ENCODE results near the gene GUCY2D.
"Not testable (repeated sequence)": the region's sequence is repeated elsewhere in the genome, so short reads cannot be mapped to it uniquely, and the experiment has no call there.

Gene GUCY2D

DNA sequence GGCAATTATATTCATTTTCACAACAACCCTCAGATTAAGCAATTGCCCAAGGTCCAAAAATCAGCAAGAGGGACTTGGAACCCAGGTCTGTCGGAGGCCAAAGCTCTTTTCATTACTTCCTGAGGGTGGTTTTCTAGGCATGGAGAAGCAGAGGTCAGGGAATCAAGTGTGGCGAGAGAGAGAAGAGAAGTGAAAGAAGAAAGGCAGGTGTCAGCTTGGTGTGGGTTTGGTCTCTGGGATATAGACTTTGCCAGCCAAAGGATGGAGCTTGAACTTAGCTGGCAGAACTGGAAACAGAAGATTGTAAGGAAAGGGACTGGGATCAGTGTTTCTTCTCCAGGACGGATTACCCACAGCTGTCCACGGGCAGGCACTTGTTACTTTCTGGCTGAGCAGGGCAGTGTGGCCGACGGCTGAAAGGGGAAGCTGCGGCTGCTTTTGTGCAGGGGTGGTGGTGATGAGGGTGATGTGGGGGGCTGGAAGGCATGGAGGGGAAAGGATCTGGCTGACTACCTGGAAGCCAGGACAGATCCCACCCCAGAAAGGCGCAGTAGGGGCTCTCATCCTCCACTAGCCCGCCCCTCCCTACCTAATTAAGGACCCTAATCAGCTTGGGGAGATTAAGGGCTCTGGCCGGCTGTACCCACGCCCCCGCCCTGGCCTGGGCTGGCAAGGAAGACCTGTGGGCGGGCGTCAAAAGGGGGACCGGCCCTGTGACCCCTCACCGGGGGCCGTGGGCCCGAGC is at the start of gene GUCY2D:
TSS of gene GUCY2D (plus strand) at position 640 of the 745 bp plus-strand sequence. CDS start 433 bp downstream, outside the sequence.
- no peak for DNase-seq (ENCODE audit: low read depth in 2 of 2)

DNA sequence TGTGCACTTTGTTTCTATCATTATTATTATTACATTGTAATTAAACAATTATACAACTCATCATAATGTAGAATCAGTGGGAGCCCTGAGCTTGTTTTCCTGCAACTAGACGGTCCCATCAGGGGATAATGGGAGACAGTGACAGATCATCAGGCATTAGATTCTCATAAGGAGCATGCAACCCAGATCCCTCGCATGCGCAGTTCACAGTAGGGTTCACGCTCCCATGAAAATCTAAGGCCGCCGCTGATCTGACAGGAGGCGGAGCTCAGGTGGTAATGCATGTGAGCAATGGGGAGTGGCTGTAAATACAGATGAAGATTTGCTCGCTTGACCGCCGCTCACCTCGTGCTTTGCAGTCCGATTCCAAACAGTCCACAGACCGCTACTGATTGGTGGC is 49.1 kb upstream of the GUCY2D start:
- not testable (repeated sequence) for DNase-seq (ENCODE audit: low read depth in 2 of 2)

DNA sequence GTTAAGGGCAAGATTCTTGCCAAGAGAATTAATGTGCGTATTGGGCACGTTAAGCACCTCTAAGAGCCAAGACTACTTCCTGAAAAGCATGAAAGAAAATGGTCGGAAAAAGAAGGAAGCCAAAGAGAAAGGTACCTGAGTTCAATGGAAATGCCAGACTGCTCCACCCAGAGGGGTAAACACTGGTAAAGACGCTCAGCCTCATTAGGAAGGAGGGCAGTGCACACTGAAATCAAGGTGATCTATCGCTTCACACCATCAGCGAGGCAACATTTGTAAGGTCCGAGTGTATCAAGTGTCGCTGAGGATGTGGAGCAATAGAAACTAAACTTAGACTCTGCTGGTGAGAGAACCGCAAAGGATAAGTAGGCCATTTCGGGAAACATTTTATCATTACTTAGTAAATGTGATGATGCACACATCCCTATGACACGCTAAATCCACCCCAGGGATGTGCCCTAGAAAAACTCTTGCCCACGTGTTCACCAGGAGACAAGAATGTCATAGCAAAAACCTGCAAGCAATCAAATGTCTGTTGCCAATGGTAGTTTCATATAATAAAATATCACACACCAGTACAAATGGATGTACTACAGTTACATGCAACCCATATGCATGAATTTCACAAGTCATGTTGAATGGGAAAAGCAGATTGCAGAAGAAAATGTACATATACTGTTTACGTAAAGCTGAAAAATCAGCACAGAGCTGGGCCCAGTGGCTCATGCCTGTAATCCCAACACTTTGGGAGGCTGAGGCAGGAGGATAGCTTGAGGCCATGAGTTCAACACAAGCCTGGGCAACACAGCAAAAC is 46.8 kb upstream of the GUCY2D start:
- DNase-seq (ENCODE audit: low read depth in 2 of 2): no peak

DNA sequence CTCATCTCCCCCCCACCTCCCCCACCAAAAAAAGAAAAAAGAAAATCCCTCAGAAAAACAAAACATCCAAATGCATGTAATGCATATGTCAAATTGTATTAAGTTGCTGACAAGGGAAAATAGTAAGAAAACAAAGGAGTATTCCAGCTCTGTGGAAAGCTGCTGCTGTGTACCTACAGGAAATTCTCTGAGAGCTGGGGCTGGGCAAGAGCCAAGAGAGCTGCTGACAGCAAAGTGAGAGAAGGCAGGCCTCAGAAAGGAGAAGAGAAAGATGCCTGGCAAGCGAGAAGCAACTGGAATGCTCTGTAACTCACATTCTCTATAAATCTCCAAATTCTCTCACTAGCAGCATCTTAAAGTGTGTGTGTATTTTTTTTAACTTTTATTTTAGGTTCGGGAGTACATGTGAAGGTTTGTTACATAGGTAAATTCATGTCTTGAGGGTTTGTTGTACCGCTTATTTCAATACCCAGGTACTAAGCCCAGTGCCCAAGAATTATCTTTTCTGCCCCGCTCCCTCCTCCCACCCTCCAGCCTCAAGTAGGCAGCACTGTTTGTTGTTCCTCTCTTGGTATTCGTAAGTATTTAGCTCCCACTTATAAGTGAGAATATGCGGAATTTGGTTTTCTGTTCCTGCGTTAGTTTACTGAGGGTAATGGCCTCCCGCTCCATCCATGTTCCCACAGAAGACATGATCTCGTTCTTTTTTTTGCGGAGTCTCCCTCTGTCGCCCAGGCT is 46.0 kb upstream of the GUCY2D start:
- DNase-seq (ENCODE audit: low read depth in 2 of 2): no peak

DNA sequence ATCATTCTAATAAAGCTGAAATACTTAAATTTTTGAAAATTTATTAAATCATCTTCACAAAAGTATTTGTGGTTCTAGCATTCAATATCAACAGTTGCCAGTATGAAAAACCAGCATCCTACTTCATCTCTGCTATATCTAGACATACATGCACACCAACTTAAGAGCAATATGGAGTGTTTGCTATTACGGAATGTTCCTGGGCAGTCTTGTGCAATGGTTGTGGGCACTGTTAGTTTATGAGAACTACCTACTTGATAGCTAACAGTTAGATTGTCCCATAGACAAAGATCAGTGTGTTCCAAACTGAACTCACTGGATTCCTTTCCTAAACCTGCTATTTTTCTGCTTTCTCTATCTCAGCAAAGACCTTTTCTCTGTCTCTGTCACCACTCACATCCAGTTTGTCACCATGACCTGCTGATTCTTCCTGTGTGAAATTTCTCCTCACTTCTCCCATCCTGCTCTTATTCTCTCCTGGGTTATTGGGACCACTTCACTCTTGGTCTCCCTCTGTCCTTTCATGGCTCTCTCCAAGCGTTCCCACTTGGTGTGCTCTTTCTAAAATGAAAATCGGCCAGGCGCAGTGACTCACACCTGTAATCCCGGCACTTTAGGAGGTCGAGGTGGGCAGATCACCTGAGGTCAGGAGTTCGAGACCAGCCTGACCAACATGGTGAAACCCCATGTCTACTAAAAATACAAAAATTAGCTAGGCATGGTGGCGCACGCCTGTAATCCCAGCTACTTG is 42.7 kb upstream of the GUCY2D start:
- DNase-seq (ENCODE audit: low read depth in 2 of 2): no peak

DNA sequence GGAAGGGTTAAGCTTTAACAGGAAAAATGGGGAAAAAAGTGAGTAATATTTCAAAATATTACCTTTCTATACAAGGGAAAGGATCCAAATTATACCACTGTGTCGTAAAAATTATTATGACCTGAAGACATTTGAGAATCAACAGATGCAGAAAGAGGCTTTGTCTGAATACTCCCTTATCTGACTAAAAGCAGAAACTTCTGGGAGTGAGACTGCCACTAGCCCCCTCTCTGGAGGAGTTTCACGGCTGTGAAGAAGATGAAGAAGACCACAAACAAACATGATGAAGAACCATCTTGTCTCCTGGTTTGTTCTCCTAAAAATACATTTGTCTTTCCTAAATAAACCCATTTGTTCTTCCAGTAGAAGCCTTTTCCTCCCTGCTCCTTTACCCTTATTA is 41.0 kb upstream of the GUCY2D start:
- no peak for DNase-seq (ENCODE audit: low read depth in 2 of 2)

DNA sequence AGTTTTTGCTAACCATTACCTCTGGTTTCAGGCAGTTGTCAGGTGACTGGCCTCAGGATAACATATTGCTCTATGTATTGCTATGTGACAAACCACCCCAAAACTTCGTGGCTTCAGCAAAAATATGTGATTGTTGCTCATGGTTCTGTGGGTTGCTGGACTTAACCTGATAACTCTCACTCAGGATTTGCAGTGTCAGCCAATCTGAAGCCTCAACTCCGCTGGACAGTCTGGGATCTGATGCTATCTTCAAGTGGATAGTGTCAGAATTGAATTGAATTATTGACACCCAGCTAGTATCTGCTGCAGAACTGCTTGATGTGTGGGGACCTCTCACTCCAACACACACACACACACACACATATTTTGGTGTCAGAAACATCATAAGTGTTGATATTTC is 34.7 kb upstream of the GUCY2D start:
- no peak for DNase-seq (ENCODE audit: low read depth in 2 of 2)

DNA sequence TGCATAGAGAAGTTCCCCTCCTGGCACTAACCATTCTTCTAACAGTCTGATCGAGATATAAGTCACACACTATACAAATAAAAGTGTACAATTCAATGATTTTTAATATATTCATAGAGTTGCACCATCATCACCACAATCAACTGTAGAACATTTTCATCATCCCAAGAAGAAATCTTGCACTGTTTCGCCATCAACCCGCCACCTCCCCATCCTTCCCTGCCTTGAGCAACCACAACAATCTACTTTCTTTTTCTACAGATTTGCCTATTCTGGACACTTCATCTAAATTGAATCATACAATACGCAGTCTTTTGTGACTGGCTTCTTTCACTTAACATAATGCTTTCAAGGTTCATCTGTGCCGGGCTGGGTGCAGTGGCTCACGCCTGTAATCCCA is 33.0 kb upstream of the GUCY2D start:
- DNase-seq (ENCODE audit: low read depth in 2 of 2): no peak

DNA sequence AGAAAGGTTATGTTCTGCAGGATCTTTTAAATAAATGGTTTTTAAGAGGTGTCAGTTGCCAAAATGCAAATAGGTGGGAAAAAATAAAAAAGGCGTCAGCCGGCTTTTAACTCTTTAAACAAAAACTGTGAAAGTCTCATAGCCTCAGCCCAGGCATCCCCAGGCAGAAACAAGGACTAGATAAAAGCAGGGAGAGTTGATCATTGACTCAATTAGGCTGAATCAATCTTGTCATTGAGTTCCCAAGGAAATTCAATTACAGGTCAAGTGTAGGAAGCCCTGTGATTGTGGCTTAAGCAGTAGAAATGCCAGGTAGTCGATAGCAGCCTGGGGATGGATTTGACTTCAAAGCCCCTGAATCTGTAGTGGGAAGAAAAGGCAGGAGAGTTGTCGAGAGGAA is 30.8 kb upstream of the GUCY2D start:
- DNase-seq (ENCODE audit: low read depth in 2 of 2): no peak

DNA sequence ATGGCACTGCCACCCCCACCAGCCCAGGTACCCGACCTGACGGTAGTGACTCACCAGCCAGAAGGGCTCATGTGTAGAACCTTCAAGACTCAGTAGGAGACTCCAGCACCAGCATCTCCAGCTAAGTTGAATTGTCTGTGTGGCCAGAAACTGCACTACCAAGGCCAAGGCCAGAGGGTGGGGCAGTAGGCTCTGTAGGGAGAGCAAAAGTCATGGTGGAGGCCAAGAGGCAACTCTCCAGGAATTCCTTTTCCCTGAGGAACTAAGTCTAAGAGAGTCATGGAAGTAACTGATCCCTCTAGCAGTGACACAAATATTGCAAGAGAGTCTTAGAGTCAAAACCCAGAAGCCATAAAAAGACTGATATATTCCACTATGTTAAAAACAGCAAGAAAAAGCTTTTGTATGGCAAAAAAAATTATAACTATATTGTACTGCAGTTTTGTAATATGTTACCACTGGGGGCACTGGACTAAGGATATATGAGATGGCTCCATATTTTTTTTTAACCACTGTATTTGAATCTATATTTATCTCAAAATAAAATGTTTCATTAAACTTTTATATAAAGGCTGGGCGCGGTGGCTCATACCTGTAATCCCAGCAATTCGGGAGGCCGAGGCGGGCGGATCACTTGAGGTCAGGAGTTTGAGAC is 30.2 kb upstream of the GUCY2D start:
- DNase-seq (ENCODE audit: low read depth in 2 of 2): no peak

DNA sequence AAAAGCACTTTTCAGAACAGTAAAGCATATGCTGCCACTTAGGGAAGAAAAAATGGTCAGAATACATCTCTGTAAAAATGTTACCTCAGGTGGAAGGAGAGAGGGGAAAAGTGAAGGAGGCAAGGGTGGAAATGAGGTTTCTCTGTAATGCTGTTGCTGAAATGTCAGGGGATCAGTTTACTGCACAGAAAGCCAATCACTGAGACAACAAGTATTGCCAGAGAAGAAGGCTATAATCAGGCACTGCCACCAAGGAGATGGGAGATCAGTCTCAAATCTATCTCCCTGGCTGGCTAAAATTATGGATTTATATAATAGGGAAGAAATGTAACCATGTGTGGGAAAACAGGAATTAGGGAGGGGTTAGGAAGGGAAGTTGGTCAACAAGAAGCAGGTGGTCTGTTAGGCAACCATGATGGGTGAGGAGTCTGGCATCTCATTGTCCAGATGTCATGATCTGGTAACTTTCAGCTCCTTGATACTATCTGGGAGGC is 27.7 kb upstream of the GUCY2D start:
- DNase-seq (ENCODE audit: low read depth in 2 of 2): no peak

DNA sequence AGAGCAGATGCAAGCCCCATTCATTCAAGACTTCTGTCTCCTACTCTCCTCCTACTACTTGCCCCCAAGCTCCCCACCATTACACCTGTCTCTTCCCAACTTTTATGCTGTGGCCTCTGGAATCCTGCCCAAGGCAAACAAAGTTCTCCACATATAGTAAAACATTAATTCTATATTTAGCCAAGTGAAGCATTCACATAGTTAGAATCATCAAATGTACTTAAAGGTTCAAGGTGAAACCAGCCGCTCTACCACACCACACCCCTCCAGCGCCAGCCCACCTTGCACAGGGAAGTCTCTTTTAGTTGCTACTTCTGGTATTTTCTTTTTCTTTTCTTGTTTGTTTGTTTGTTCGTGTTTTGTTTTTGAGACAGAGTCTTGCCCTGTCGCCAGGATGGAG is 25.4 kb upstream of the GUCY2D start:
- DNase-seq (ENCODE audit: low read depth in 2 of 2): no peak

DNA sequence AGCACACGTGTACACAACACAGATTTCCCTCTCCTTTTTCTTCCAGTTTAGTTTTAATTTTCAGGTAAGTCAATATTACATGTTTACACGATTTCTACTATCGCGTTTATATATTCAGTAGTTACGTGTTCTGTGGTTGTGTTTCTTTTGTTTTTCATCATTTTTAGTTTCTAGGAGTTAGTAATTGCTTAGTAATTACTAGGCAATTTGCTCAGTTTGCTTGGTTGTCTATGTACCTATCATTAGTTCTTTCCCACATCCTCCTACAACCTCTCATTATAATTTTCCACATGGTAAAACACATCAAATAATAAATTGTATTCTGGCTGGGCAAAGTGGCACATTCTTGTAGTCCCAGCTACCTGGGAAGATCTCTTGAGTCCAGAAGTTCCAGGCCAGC is 24.6 kb upstream of the GUCY2D start:
- DNase-seq (ENCODE audit: low read depth in 2 of 2): no peak

DNA sequence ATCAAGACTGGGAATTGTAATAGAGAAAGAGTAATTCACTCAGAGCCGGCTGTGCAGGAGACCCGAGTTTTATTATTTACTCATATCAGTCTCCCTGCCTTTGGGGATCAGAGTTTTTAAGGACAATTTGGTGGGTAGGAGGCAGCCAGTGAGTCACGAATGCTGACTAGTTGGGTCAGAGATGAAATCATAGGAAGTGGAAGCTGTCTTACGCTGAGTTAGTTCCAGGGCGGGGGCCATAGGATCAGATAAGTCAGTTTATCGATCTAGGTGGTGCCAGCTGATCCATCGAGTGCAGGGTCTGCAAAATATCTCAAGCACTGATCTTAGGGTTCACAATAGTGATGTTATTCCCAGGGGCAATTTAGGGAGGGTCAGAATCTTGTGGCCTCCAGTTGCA is 20.2 kb upstream of the GUCY2D start:
- no peak for DNase-seq (ENCODE audit: low read depth in 2 of 2)

DNA sequence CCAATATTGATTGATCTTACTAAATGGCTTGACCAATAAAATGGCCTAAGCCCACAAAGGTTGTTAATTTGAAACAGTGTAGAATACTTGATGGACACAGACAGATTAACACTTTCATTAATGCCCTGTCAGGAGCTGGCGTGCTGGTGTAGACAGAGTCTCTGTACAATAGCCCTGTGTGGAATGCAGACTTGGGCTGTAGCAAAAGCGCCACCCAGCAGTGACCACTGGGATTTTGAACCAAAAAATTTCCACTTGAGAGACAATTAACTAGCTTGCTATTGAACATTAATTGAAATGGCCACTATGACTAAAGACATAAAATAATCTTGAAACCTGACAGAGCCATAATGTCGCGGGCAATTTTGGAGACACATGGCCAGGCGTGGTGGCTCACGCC is 19.7 kb upstream of the GUCY2D start:
- DNase-seq (ENCODE audit: low read depth in 2 of 2): no peak

DNA sequence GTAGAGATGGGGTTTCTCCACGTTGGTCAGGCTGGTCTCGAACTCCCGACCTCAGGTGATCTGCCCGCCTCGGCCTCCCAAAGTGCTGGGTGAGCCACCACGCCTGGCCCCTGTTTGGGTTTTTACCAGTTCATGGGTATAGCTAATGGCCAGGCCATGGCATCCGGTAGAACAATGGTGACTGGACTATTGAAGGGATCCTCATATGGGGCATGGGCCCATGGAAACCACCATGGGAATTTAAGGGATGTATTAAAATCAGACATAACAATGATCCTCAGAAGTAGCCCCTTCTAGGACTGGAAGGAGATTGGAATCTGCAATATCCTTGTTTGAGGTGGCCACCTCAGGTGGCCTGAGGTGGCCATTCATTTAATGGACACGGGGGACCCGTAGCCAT is 17.5 kb upstream of the GUCY2D start:
- DNase-seq (ENCODE audit: low read depth in 2 of 2): no peak

DNA sequence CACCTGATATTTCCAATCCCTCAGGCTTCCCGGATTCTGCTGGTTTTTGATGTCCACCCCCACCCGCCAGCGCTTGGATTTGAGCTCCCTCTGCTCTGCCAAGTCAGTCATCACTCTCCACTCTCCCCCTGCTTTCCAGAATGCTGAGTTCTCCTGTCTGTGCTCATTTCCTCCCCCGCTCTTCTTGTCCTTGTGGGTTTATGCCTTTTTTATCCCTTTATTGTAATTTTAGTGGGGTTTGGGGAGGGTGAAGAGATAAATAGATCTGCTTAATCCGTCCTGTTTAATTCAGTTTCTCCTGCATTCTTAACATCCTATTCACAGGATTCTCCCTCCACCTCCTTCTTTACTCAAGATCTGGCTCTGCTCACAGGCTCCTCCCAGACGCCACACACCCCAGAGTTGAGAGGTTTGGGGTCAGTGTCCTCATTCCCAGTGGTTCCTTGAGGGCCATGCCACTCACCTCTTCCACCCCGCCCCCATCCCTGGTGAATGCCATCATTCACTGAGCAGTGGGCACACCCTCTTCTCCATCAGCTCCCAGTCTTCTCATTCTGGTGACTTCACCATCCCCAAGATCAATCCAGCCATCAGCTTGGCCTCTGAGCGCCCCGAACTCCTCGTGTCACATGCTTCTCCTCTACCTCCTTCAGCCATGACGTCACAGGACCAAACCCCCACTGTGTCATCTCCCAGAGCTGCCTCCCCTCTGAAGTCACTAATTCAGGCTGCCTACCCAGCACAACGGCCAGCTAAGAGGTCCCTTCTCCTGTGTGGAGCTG is 15.1 kb upstream of the GUCY2D start:
- no peak for DNase-seq (ENCODE audit: low read depth in 2 of 2)

DNA sequence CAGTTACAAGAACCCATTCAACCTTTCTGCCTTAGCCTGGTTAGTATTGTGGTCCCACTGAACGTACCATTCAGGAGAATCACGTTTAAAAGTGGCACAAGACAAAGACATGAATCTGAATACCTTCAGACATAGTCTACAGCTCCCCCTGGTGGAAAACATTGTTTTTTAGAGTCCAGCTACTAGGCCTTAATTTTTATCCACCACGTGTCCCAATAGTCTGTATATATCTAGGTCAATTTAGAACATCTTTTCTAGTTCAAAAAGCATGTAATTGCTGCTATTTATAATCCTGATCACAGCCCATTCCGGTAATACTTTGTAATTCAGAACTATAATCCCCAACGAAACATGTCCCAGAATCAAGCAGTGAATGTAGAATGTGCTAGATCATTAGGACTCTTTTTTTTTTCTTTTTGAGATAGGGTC is 13.7 kb upstream of the GUCY2D start:
- DNase-seq (ENCODE audit: low read depth in 2 of 2): no peak

DNA sequence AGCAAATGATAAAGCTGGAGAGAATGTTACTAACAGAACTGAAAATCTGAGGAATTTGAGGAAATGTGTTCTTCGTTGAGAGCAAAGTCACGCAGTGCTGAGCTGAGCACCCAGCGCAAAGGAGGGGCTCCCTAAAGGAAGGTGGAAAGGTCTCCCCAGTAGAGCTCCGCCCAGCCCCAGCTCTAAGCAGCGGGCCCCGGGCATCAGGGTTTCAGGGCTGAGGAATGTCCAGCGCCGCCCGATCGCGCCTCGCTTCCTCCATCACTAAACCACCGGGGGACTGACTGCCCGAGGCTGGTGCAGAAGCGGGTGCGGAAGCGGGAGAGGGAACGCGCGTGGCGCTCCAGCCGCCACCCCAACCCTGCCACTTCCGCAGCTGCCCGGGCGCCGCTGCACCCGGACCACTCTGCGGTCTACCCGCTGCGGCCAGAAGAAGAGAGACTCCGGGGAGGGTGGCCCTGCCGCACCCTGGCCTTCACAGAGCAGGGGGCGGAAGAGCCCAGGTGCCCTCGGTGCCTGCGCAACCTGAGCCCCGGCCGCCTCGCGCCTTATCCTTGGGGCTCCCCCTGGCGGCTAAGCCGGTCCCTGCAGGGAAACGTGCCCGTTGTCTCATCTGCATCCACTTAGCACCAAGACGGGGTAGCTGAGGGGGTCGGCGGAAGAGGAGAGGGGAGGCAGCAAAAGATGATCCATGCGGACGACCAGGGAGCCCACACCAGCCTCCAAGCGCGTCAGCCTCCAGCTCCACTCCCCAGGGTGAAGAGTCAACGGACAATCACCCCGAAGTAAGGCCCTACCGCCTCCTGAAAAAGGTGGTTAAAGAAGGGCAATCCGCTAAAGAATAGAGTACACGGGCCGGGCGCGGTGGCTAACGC is 12.4 kb upstream of the GUCY2D start:
- peak; percentile 87 to 99 for DNase-seq (ENCODE audit: low read depth in 2 of 2)

Measured in stimulated activated CD4-positive, alpha-beta T cell treated with anti-CD3 and anti-CD28 coated beads, Interleukin-1b, Interleukin-23, amount 100 ng/mL, for 1 hour (primary cell).